Liver (tissue), 9 donors: ENCODE data around the gene MICAL2. TPM values are rescaled to one million over a fixed set of nuclear protein-coding genes. Genes with fewer than 3 reads are reported as not detected.

Experiments
- DNase-seq: peaks from one replicate; pipeline ENCODE4 v3.0.0-alpha.2; 2017; ENCODE audit warnings: low spot score
- H3K27ac ChIP-seq, 2 donors: one replicate each; pipeline ENCODE4 v1.7.0; 2013; ENCODE audit warnings: inconsistent platforms in 2 of 2, low read length in 2 of 2, control low read depth in 1 of 2, low read depth in 1 of 2, mild to moderate bottlenecking in 1 of 2
- H3K27me3 ChIP-seq, 4 donors: one replicate each; pipeline versions ENCODE4 v1.6.1 to v1.7.0; 2013; ENCODE audit warnings: low read length in 3 of 4, inconsistent platforms in 1 of 4, mild to moderate bottlenecking in 1 of 4, moderate library complexity in 1 of 4; ENCODE audit not compliant: control insufficient read depth in 4 of 4, insufficient read depth in 4 of 4
- H3K36me3 ChIP-seq, 4 donors: one replicate each; pipeline versions ENCODE4 v1.6.1 to v1.7.0; 2013; ENCODE audit warnings: low read length in 3 of 4, mild to moderate bottlenecking in 3 of 4, low read depth in 1 of 4, moderate library complexity in 1 of 4; ENCODE audit not compliant: control insufficient read depth in 4 of 4, insufficient read depth in 3 of 4
- H3K4me1 ChIP-seq, 4 donors: one replicate each; pipeline versions ENCODE4 v1.6.1 to v1.7.0; 2013; ENCODE audit warnings: low read length in 3 of 4, mild to moderate bottlenecking in 3 of 4, moderate library complexity in 1 of 4; ENCODE audit not compliant: control insufficient read depth in 4 of 4, insufficient read depth in 4 of 4
- H3K4me3 ChIP-seq, 3 donors: one replicate each; pipeline versions ENCODE4 v1.6.1 to v1.7.0; 2013; ENCODE audit warnings: low read length in 3 of 3, control low read depth in 1 of 3, low read depth in 1 of 3, mild to moderate bottlenecking in 1 of 3
- H3K9ac ChIP-seq, 2 donors: one replicate each; pipeline ENCODE4 v1.7.0; 2013; ENCODE audit warnings: low read length in 2 of 2, mild to moderate bottlenecking in 2 of 2, moderate library complexity in 2 of 2, control low read depth in 1 of 2, low read depth in 1 of 2
- H3K9me3 ChIP-seq, 4 donors: one replicate each; pipeline versions ENCODE4 v1.6.1 to v1.7.0; 2013; ENCODE audit warnings: low read length in 3 of 4; ENCODE audit not compliant: control insufficient read depth in 4 of 4
- CTCF ChIP-seq: fragments of 150-350 bp; IDR thresholded peaks from 2 replicates; pipeline ENCODE4 v1.5.1; 2017; ENCODE audit warnings: improper control_type of control experiment, low read depth, low read length; ENCODE audit not compliant: missing input control
- EGR1 ChIP-seq, 2 donors: IDR thresholded peaks; 2 replicates each; pipeline ENCODE4 v1.6.1; 2016 to 2018; ENCODE audit warnings: antibody characterized with exemption in 2 of 2, low read depth in 2 of 2
- FOXA1 ChIP-seq: IDR thresholded peaks from 2 replicates; pipeline ENCODE4 v1.6.1; 2016; ENCODE audit warnings: antibody characterized with exemption
- FOXA2 ChIP-seq: IDR thresholded peaks from 2 replicates; pipeline ENCODE4 v1.6.1; 2016; ENCODE audit warnings: antibody characterized with exemption
- GABPA ChIP-seq, 2 donors: IDR thresholded peaks in 1 of 2; conservative IDR thresholded peaks in 1 of 2; 2 replicates each; pipeline ENCODE4 v1.6.1; 2016; ENCODE audit warnings: antibody characterized with exemption in 2 of 2, mild to moderate bottlenecking in 1 of 2, moderate library complexity in 1 of 2
- HNF4A ChIP-seq, 2 donors: conservative IDR thresholded peaks; 2 replicates each; pipeline ENCODE4 v1.6.1; 2016; ENCODE audit warnings: antibody characterized with exemption in 2 of 2, mild to moderate bottlenecking in 2 of 2
- JUND ChIP-seq, 2 donors: IDR thresholded peaks; 2 replicates each; pipeline ENCODE4 v1.6.1; 2016; ENCODE audit warnings: antibody characterized with exemption in 2 of 2
- NR2F2 ChIP-seq: IDR thresholded peaks from 2 replicates; pipeline ENCODE4 v1.6.1; 2016; ENCODE audit warnings: antibody characterized with exemption
- RAD21 ChIP-seq, 2 donors: IDR thresholded peaks; 2 replicates each; pipeline ENCODE4 v1.6.1; 2016; ENCODE audit warnings: antibody characterized with exemption in 2 of 2, mild to moderate bottlenecking in 2 of 2
- REST ChIP-seq: IDR thresholded peaks from 2 replicates; pipeline ENCODE4 v1.6.1; 2016; ENCODE audit warnings: antibody characterized with exemption, mild to moderate bottlenecking
- RXRA ChIP-seq, 2 donors: IDR thresholded peaks; 2 replicates each; pipeline ENCODE4 v1.6.1; 2017 to 2018; ENCODE audit warnings: antibody characterized with exemption in 2 of 2, mild to moderate bottlenecking in 1 of 2
- SP1 ChIP-seq: IDR thresholded peaks from 2 replicates; pipeline ENCODE4 v1.6.1; 2018; ENCODE audit warnings: antibody characterized with exemption, mild to moderate bottlenecking
- YY1 ChIP-seq: IDR thresholded peaks from 2 replicates; pipeline ENCODE4 v1.6.1; 2016; ENCODE audit warnings: antibody characterized with exemption, mild to moderate bottlenecking
- ZBTB33 ChIP-seq: IDR thresholded peaks from 2 replicates; pipeline ENCODE4 v1.6.1; 2016; ENCODE audit warnings: antibody characterized with exemption
- WGBS: extraction: QIAGEN DNeasy Blood & Tissue Kit; methylation state at CpG from one replicate; pipeline ENCODE4 v1.1.7; 2013; 5-methylcytosine and 5-hydroxymethylcytosine counted together
- polyA plus RNA-seq, 2 donors: library from polyadenylated mRNA; stranded (reverse) in 1 of 2; unstranded in 1 of 2; fragments of 200-250 nt in 1 of 2; fragments of >200 nt in 1 of 2; fragmentation: Nextera tagmentation in 1 of 2; extraction: Ambion mirVana in 1 of 2; gene quantifications; one replicate each; pipeline versions ENCODE4 v1.2.1 to v1.2.3, GENCODE V29; 2013 to 2015
- total RNA-seq, 2 donors: library from RNA; depleted of rRNA; stranded (reverse); fragments of >200 nt; gene quantifications; one replicate each; pipeline ENCODE4 v1.2.3, GENCODE V29; 2014
- donor health status: healthy.
- donor health status: healthy.
- donor health status: healthy.
- donor health status: healthy.
- donor health status: healthy.

Gene MICAL2
- total and polyA plus RNA-seq, 4 donors, result 17.5 to 113 (median 42.9) TPM

GRCh38 chr11:12246989-12247388, 136.6 kb downstream of the MICAL2 start:
- DNase-seq, result no peak
- peaks cover 0 to 10% (median 1%) of the 10 kb centered on the region in 4 donors for H3K36me3 ChIP-seq
- no peaks in the 10 kb centered on the region for H3K27me3 ChIP-seq
- no peak overlapping the region for H3K27ac ChIP-seq
- 93% methylated on average over 4 of the region's 4 CpGs for WGBS
- TF ChIP-seq REST (no peak), CTCF (no peak), GABPA (IDR thresholded peaks at IDR 0.05 in 1 of 2, conservative IDR thresholded peaks at IDR 0.05 in 1 of 2) (no peak), SP1 (no peak), YY1 (no peak), FOXA1 (no peak), NR2F2 (no peak), EGR1 (IDR thresholded peaks at IDR 0.05; ENCODE audit: low read depth in 2 of 2) (no peak), RAD21 (IDR thresholded peaks at IDR 0.05) (no peak), JUND (IDR thresholded peaks at IDR 0.05) (no peak)
- H3K4me1 ChIP-seq, result peaks cover 1 to 16% (median 6%) of the 10 kb centered on the region in 4 donors
- H3K9me3 ChIP-seq, result no peaks in the 10 kb centered on the region
- H3K9ac ChIP-seq, result no peak overlapping the region
- H3K4me3 ChIP-seq, result no peak overlapping the region

- Histone ChIP-seq H3K9ac (no peak overlapping the region), H3K27me3 (no peaks in the 10 kb centered on the region), H3K4me1 (peaks cover 0 to 12% (median 4%) of the 10 kb centered on the region in 4 donors), H3K9me3 (no peaks in the 10 kb centered on the region), H3K27ac (no peak overlapping the region), H3K36me3 (peaks cover 0 to 10% (median 1%) of the 10 kb centered on the region in 4 donors), H3K4me3 (no peak overlapping the region)
- WGBS, result 88% methylated on average over 3 of the region's 3 CpGs
- no peak for TF ChIP-seq ZBTB33
- TF ChIP-seq FOXA2, result no peak
- TF ChIP-seq HNF4A (conservative IDR thresholded peaks at IDR 0.05), result no peak
- no peak for TF ChIP-seq YY1
- TF ChIP-seq RXRA (IDR thresholded peaks at IDR 0.05), result no peak
- TF ChIP-seq FOXA1, result no peak
- TF ChIP-seq NR2F2, result no peak
- TF ChIP-seq GABPA (IDR thresholded peaks at IDR 0.05 in 1 of 2, conservative IDR thresholded peaks at IDR 0.05 in 1 of 2), result no peak
- no peak for DNase-seq
Observed at GRCh38 chr11:12247543-12248254, 137.3 kb downstream of the MICAL2 start.
